Nephron (organoid): ENCODE measurements around the gene PDLIM4.

ENCODE experiments used
- H3K27ac Mint-ChIP-seq, 3 experiments: 2 replicates each; pipeline ENCODE4 v1.8.0; 2020; ENCODE audit warnings: mixed read lengths in 3 of 3, mild to moderate bottlenecking in 2 of 3, moderate library complexity in 1 of 3
- H3K27me3 Mint-ChIP-seq: 2 replicates; pipeline ENCODE4 v1.8.0; 2021; ENCODE audit warnings: low read depth, mild to moderate bottlenecking, moderate library complexity, mixed read lengths
- H3K36me3 Mint-ChIP-seq: 2 replicates; pipeline ENCODE4 v1.8.0; 2020; ENCODE audit warnings: low read depth, mixed read lengths
- H3K4me1 Mint-ChIP-seq: 2 replicates; pipeline ENCODE4 v1.8.0; 2020; ENCODE audit warnings: mixed read lengths
- H3K4me3 Mint-ChIP-seq, 3 experiments: 2 replicates each; pipeline ENCODE4 v1.8.0; 2020; ENCODE audit warnings: mild to moderate bottlenecking in 3 of 3, mixed read lengths in 3 of 3, moderate library complexity in 2 of 3
- H3K9me3 Mint-ChIP-seq: 2 replicates; pipeline ENCODE4 v1.8.0; 2020; ENCODE audit warnings: mixed read lengths
- CTCF ChIP-seq, 3 experiments: fragments of 200-600 bp; sonication (generic); IDR thresholded peaks; one replicate each; pipeline ENCODE4 v1.5.0; 2021; ENCODE audit warnings: antibody characterized with exemption in 3 of 3; ENCODE audit not compliant: unreplicated experiment in 3 of 3

PDLIM4 gene

GRCh38 chr5:132298298-132299212, 41.1 kb downstream of the PDLIM4 start:
- TF ChIP-seq CTCF (IDR thresholded peaks at IDR 0.05; ENCODE audit: unreplicated experiment in 3 of 3): no peak
- peaks cover 3% of the 10 kb centered on the region for H3K36me3 Mint-ChIP-seq
- no peak overlapping the region for H3K4me3 Mint-ChIP-seq
- H3K9me3 Mint-ChIP-seq: no peaks in the 10 kb centered on the region
- H3K4me1 Mint-ChIP-seq: peaks cover 15% of the 10 kb centered on the region
- H3K27ac Mint-ChIP-seq: no peak overlapping the region
- H3K27me3 Mint-ChIP-seq: peaks cover 16% of the 10 kb centered on the region

- H3K36me3 Mint-ChIP-seq: peaks cover 9% of the 10 kb centered on the region
- peaks cover 10% of the 10 kb centered on the region for H3K9me3 Mint-ChIP-seq
- no peak overlapping the region for H3K4me3 Mint-ChIP-seq
- H3K27ac Mint-ChIP-seq: no peak overlapping the region
- peaks cover 8% of the 10 kb centered on the region for H3K27me3 Mint-ChIP-seq
- H3K4me1 Mint-ChIP-seq: peaks cover 14% of the 10 kb centered on the region
- no peak for TF ChIP-seq CTCF (IDR thresholded peaks at IDR 0.05; ENCODE audit: unreplicated experiment in 3 of 3)
These were observed 42.4 kb downstream of the PDLIM4 start for GRCh38 chr5:132299917-132300316.

GRCh38 chr5:132300577-132301343, 43.3 kb downstream of the PDLIM4 start:
- Mint-ChIP-seq H3K4me3 (no peak overlapping the region), H3K27ac (no peak overlapping the region), H3K4me1 (peaks cover 10% of the 10 kb centered on the region), H3K27me3 (peaks cover 7% of the 10 kb centered on the region), H3K36me3 (peaks cover 15% of the 10 kb centered on the region), H3K9me3 (peaks cover 16% of the 10 kb centered on the region)
- TF ChIP-seq CTCF (IDR thresholded peaks at IDR 0.05; ENCODE audit: unreplicated experiment in 3 of 3): no peak

GRCh38 chr5:132301344-132302271, 44.1 kb downstream of the PDLIM4 start:
- Mint-ChIP-seq H3K36me3 (peaks cover 15% of the 10 kb centered on the region), H3K4me3 (no peak overlapping the region), H3K27ac (no peak overlapping the region), H3K4me1 (peaks cover 2% of the 10 kb centered on the region), H3K27me3 (peaks cover 5% of the 10 kb centered on the region), H3K9me3 (peaks cover 16% of the 10 kb centered on the region)
- no peak for TF ChIP-seq CTCF (IDR thresholded peaks at IDR 0.05; ENCODE audit: unreplicated experiment in 3 of 3)

- Mint-ChIP-seq H3K4me3 (no peak overlapping the region), H3K9me3 (peaks cover 16% of the 10 kb centered on the region), H3K36me3 (peaks cover 15% of the 10 kb centered on the region), H3K4me1 (no peaks in the 10 kb centered on the region), H3K27ac (no peak overlapping the region), H3K27me3 (no peaks in the 10 kb centered on the region)
- TF ChIP-seq CTCF (IDR thresholded peaks at IDR 0.05; ENCODE audit: unreplicated experiment in 3 of 3): no peak
These were observed 44.9 kb downstream of the PDLIM4 start for GRCh38 chr5:132302413-132302812.
